K562 (cell line): ENCODE measurements around the gene SNAP23. TPM values are rescaled to one million over a fixed set of nuclear protein-coding genes. Genes with fewer than 3 reads are reported as not detected.

Source experiments
- BDP1 ChIP-seq: IDR thresholded peaks from 3 replicates; pipeline ENCODE4 v1.6.1; 2011; ENCODE audit not compliant: insufficient read length, insufficient read depth
- FOSL1 ChIP-seq: fragments of 200-800 bp; sonication (Bioruptor generic); conservative IDR thresholded peaks from 2 replicates; pipeline ENCODE4 v1.6.1; 2016; ENCODE audit warnings: missing genetic modification characterization, missing compliant biosample characterization
- FOXJ3 ChIP-seq: sonication (generic); formaldehyde crosslinking; IDR thresholded peaks from 2 replicates; pipeline ENCODE4 v1.4.0; 2020; ENCODE audit warnings: mild to moderate bottlenecking, missing genetic modification reagents
- FOXP1 ChIP-seq: sonication (generic); formaldehyde crosslinking; IDR thresholded peaks from 2 replicates; pipeline ENCODE4 v1.8.0; 2022; ENCODE audit warnings: mild to moderate bottlenecking, missing genetic modification reagents
- MITF ChIP-seq: IDR thresholded peaks from 2 replicates; pipeline ENCODE4 v1.6.1; 2014; ENCODE audit warnings: antibody characterized with exemption
- NCOA2 ChIP-seq, 2 experiments: fragments of 450-650 bp; IDR thresholded peaks; 2 replicates each; pipeline ENCODE4 v1.6.1; 2018; ENCODE audit warnings: mild to moderate bottlenecking in 2 of 2, moderate library complexity in 1 of 2; ENCODE audit not compliant: partially characterized antibody in 2 of 2
- NFE2L1 ChIP-seq: fragments of 450-650 bp; IDR thresholded peaks from 2 replicates; pipeline ENCODE4 v1.6.1; 2016; ENCODE audit warnings: missing genetic modification characterization, low read depth, mild to moderate bottlenecking, missing compliant biosample characterization, moderate library complexity, borderline replicate concordance
- NFRKB ChIP-seq: fragments of 450-650 bp; IDR thresholded peaks from 2 replicates; pipeline ENCODE4 v1.6.1; 2016; ENCODE audit warnings: low read depth
- PHF21A ChIP-seq: fragments of 450-650 bp; IDR thresholded peaks from 2 replicates; pipeline ENCODE4 v1.6.1; 2017; ENCODE audit warnings: low read depth, borderline replicate concordance
- PHF8 ChIP-seq: fragments of 200-600 bp; sonication (generic); IDR thresholded peaks from 2 replicates; pipeline ENCODE4 v1.6.1; 2012; ENCODE audit warnings: mixed run types, mild to moderate bottlenecking, inconsistent platforms, low read length, moderate library complexity, borderline replicate concordance
- RBM17 ChIP-seq: fragments of 200-400 bp; formaldehyde crosslinking; IDR thresholded peaks from 2 replicates; pipeline ENCODE4 v1.6.1; 2017; ENCODE audit warnings: low read depth, mild to moderate bottlenecking, low read length, borderline replicate concordance
- SIN3B ChIP-seq: fragments of 450-650 bp; IDR thresholded peaks from 2 replicates; pipeline ENCODE4 v1.6.1; 2017; ENCODE audit warnings: low read depth, mild to moderate bottlenecking, moderate library complexity
- SMARCC2 ChIP-seq: fragments of 450-650 bp; IDR thresholded peaks from 2 replicates; pipeline ENCODE4 v1.6.1; 2017; ENCODE audit warnings: antibody characterized with exemption, moderate library complexity, mild to moderate bottlenecking, low read depth
- SRSF1 ChIP-seq: fragments of 200-400 bp; formaldehyde crosslinking; IDR thresholded peaks from 2 replicates; pipeline ENCODE4 v1.6.1; 2017; ENCODE audit warnings: mild to moderate bottlenecking, low read depth, low read length, moderate library complexity
- TAF9B ChIP-seq: fragments of 450-650 bp; IDR thresholded peaks from 2 replicates; pipeline ENCODE4 v1.6.1; 2018; ENCODE audit warnings: mild to moderate bottlenecking; ENCODE audit not compliant: partially characterized antibody
- ZNF12 ChIP-seq: sonication (generic); formaldehyde crosslinking; IDR thresholded peaks from 2 replicates; pipeline ENCODE4 v1.4.0; 2020; ENCODE audit warnings: mild to moderate bottlenecking, missing genetic modification reagents
- ZNF174 ChIP-seq: fragments of 250-450 bp; sonication (Bioruptor Pico); IDR thresholded peaks from 2 replicates; pipeline ENCODE4 v1.4.0; 2020; ENCODE audit warnings: mild to moderate bottlenecking
- ZNF347 ChIP-seq: fragments of 450-650 bp; formaldehyde crosslinking; IDR thresholded peaks from 2 replicates; pipeline ENCODE4 v1.4.0; 2020; ENCODE audit warnings: low read depth, mild to moderate bottlenecking, moderate library complexity
- ZNF431 ChIP-seq: sonication (generic); formaldehyde crosslinking; IDR thresholded peaks from 2 replicates; pipeline ENCODE4 v1.8.0; 2022; ENCODE audit warnings: mild to moderate bottlenecking, missing genetic modification reagents
- ZNF707 ChIP-seq: fragments of 250-450 bp; sonication (Bioruptor Pico); conservative IDR thresholded peaks from 2 replicates; pipeline ENCODE4 v1.8.0; 2022; ENCODE audit warnings: inconsistent platforms, mild to moderate bottlenecking, moderate library complexity
- polyA plus RNA-seq, 8 experiments: library from polyadenylated mRNA; depleted of rRNA in 4 of 8; stranded (reverse) in 5 of 8; unstranded in 3 of 8; fragments of >200 nt; fragmentation: Nextera tagmentation in 2 of 8; fragmentation: Illumina TruSeq in 1 of 8; extraction: Ambion mirVana in 2 of 8; extraction: Trizol in 1 of 8; gene quantifications; 2 replicates each; pipeline versions ENCODE4 v1.2.1 to v1.2.3, GENCODE V29; 2011 to 2014; ENCODE audit warnings: inconsistent platforms in 1 of 8, missing spikeins in 1 of 8
- total RNA-seq, 7 experiments: library from RNA; depleted of rRNA in 6 of 7; stranded (reverse); fragments of >200 nt in 6 of 7; fragmentation: Illumina TruSeq in 2 of 7; extraction: Trizol in 2 of 7; gene quantifications; 2 replicates each; pipeline versions ENCODE4 v1.2.1 to v1.2.3, GENCODE V29; 2011 to 2021; ENCODE audit warnings: low replicate concordance in 1 of 7
- TF ChIP-seq, protein P1 (sequence below): fragments of 450-650 bp; formaldehyde crosslinking; IDR thresholded peaks from 2 replicates; pipeline ENCODE4 v1.4.0; 2020; ENCODE audit warnings: mild to moderate bottlenecking
- TF ChIP-seq, protein P2 (sequence below): fragments of 450-650 bp; formaldehyde crosslinking; IDR thresholded peaks from 2 replicates; pipeline ENCODE4 v1.4.0; 2022; ENCODE audit warnings: missing genetic modification characterization

The SNAP23 gene
- total and polyA plus RNA-seq, 9 of the 15 experiments (the other 6 are each of a cell fraction or from before 2014, with no cell fraction given): 78.9 to 168 (median 117) TPM

GRCh38 chr15:42499858-42500609, 4.6 kb downstream of the SNAP23 start (continued):
- TF ChIP-seq ZNF707 (no peak), BDP1 (no peak), FOXJ3 (CRISPR knock-in tag) (no peak), PHF8 (no peak), PHF21A (no peak), RBM17 (no peak), FOXP1 (CRISPR knock-in tag) (no peak), SMARCC2 (peak; percentile 32; the same call in 1 of the 2 replicates), FOSL1 (tag) (no peak), NCOA2 (IDR thresholded peaks at IDR 0.05; ENCODE audit: partially characterized antibody in 2 of 2) (no peak), NFRKB (no peak; the same call in 1 of the 2 replicates), SIN3B (no peak), ZNF12 (CRISPR knock-in tag) (no peak), ZNF174 (CRISPR knock-in tag) (no peak), ZNF431 (no peak), MITF (no peak), NFE2L1 (tag) (no peak), SRSF1 (no peak), ZNF347 (no peak), TAF9B (no peak)
- TF ChIP-seq, protein P1, sequence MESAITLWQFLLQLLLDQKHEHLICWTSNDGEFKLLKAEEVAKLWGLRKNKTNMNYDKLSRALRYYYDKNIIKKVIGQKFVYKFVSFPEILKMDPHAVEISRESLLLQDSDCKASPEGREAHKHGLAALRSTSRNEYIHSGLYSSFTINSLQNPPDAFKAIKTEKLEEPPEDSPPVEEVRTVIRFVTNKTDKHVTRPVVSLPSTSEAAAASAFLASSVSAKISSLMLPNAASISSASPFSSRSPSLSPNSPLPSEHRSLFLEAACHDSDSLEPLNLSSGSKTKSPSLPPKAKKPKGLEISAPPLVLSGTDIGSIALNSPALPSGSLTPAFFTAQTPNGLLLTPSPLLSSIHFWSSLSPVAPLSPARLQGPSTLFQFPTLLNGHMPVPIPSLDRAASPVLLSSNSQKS (CRISPR knock-in tag): no peak
- TF ChIP-seq, protein P2, sequence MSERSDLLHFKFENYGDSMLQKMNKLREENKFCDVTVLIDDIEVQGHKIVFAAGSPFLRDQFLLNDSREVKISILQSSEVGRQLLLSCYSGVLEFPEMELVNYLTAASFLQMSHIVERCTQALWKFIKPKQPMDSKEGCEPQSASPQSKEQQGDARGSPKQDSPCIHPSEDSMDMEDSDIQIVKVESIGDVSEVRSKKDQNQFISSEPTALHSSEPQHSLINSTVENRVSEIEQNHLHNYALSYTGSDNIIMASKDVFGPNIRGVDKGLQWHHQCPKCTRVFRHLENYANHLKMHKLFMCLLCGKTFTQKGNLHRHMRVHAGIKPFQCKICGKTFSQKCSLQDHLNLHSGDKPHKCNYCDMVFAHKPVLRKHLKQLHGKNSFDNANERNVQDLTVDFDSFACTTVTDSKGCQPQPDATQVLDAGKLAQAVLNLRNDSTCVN: peak; percentile 82; the same call in 1 of the 2 replicates
